WI38 (cell line): ENCODE measurements around the gene PIAS1.
A peak's percentile ranks its signal among the peaks of the same experiment; 100 is the strongest.
"Not testable (repeated sequence)": the region's sequence is repeated elsewhere in the genome, so short reads cannot be mapped to it uniquely, and the experiment has no call there.

Source experiments
- H3K4me3 ChIP-seq: 2 replicates; pipeline ENCODE4 v1.5.1; 2011; ENCODE audit warnings: low read depth, mild to moderate bottlenecking, control low read depth, low read length
- TF ChIP-seq, protein P1 (sequence below): IDR thresholded peaks from 2 replicates; pipeline ENCODE4 v1.5.1; 2012; ENCODE audit warnings: low read depth, mild to moderate bottlenecking, control low read depth, low read length

PIAS1 gene

DNA sequence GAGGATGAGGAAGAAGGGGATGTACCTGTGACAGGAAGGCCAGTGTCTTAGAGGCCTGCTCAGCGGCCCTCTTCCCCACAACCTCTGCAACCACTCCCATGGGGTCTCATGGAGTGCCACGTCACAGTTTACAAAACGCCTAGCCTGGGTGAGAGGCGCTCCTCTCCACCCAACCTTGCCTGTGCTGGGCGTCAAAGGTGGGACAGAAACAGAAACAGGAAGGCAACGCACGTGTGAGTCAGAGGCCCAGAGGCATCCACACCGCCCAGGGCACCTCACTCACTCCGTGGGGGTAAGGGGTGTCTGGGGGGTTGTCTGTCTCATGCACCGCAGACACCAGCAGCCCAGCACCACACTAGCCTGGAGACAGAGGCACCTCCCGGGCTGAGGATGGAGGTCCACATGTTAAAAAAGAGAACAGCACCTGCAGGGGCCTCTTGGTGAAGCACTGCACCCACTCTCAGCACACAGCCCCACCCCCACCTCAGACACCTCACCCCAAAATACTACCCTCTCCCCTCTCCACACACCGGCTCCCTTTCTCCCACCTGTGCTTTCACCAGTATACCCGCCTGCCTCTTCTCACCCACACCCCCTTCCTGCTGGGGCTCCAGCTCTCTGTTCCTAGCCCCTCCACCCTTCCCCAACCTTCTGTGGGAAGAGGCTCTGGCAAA lies 155.8 kb downstream of the PIAS1 start:
- H3K4me3 ChIP-seq = no peak overlapping the region
- TF ChIP-seq, protein P1, sequence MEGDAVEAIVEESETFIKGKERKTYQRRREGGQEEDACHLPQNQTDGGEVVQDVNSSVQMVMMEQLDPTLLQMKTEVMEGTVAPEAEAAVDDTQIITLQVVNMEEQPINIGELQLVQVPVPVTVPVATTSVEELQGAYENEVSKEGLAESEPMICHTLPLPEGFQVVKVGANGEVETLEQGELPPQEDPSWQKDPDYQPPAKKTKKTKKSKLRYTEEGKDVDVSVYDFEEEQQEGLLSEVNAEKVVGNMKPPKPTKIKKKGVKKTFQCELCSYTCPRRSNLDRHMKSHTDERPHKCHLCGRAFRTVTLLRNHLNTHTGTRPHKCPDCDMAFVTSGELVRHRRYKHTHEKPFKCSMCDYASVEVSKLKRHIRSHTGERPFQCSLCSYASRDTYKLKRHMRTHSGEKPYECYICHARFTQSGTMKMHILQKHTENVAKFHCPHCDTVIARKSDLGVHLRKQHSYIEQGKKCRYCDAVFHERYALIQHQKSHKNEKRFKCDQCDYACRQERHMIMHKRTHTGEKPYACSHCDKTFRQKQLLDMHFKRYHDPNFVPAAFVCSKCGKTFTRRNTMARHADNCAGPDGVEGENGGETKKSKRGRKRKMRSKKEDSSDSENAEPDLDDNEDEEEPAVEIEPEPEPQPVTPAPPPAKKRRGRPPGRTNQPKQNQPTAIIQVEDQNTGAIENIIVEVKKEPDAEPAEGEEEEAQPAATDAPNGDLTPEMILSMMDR = no peak

DNA sequence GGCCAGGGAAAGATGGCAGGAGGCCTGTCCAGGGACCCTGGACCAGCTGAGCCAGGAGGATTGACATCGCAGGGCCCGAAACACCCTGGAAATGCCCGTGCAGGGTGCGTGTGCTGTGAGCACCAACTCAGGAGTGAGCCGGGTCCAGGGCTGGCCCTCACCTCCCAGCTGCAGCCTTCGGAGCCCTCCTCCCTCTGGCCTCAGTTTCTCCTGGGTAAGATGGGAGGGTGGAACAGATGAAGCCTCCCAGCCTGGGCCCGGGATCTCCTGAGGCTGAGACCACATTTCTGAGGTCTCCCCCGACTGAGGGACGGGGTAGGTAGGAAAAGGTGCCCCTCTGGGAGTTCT lies 156.3 kb downstream of the PIAS1 start:
- H3K4me3 ChIP-seq = no peak overlapping the region
- TF ChIP-seq, protein P1 = no peak

DNA sequence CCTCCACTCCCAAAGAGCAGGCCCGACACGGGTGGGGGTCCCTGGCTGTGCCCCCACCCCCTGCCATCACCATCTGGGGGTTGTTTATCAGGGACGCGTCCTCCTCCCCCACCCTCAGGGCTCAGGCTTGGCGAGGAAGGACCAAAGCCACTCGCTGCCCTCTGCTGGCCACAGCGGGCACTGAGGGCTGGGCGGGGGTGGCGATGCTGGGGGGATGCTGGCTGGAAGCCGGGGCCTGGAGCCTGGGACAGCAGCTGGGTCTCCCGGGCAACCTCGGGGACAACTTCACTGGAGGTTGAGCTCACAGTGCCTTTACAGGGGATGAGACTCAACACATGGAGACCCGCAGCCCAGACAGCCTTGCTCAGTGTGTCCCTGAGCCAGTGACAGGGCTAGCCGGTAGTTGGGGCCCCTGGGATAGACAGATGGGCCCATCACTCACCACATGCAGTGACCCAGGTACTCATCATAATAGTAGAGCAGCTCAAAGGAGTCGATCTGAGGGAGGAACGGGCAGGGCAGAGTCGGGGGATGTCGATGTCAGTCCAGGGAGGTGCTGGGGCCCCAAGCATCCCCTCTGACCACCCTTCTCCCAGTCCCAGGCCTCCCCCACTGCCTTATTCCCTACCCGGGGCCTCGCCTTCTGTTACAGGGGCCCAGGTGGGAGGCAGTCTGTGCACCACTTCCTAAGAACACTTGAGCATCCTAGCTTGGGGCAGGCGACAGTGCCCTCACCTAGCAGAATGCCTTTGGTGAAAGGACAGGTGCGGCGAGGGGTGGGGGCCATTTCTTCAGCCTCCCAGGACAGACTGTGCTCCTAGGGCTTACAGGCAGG lies 156.9 kb downstream of the PIAS1 start:
- H3K4me3 ChIP-seq = no peak overlapping the region
- TF ChIP-seq, protein P1 = peak; percentile 92

DNA sequence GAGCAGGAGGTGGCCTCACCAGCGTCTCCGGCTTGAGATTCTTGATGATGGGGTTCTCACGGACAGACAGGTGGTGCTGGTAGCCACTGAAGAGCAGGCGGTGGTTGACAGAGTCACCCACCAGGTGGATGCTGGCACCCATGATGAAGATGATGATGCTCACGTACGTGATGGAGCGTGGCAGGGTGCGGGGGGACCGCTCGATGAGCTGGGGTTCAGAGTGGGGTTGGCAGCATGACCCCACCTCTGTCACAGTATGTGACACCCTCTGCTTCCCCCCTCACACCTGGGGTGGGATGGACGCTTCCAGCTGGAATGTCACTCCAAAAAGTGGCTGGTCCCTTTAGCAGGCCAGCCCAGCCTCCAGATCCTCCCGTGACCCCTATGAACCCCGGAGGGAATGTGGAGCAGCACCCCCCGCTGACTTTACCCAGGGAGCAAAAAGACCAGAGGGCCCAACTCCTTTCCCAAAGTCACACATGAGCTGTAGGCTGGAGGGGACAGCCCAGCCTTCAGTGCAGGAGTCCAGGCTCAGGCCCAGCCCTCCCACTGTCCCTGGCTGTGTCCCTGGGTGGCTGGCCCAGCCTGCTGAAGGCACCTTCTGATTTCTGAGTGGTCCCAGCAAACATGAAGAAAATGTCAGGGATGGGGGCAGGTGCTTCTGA lies 157.7 kb downstream of the PIAS1 start:
- TF ChIP-seq, protein P1 = no peak

DNA sequence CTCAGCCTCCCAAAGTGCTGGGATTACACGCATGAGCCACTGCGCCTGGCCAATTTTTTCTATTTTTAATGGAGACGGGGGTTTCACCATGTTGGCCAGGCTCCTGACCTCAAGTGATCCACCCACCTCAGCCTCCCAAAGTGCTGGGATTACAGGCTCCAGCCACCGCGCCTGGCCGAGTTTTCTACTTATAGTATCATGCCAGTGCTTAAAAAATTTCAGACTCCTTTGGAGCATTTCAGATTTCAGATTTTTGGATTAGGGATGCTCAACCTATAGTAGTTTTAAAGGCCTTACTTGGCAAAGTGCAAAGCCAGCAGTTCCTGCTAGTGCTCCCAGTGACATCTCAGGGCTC lies 159.4 kb downstream of the PIAS1 start:
- not testable (repeated sequence) for H3K4me3 ChIP-seq

More for the DNA sequence above, 157.7 kb downstream of the PIAS1 start:
- H3K4me3 ChIP-seq = no peak overlapping the region

DNA sequence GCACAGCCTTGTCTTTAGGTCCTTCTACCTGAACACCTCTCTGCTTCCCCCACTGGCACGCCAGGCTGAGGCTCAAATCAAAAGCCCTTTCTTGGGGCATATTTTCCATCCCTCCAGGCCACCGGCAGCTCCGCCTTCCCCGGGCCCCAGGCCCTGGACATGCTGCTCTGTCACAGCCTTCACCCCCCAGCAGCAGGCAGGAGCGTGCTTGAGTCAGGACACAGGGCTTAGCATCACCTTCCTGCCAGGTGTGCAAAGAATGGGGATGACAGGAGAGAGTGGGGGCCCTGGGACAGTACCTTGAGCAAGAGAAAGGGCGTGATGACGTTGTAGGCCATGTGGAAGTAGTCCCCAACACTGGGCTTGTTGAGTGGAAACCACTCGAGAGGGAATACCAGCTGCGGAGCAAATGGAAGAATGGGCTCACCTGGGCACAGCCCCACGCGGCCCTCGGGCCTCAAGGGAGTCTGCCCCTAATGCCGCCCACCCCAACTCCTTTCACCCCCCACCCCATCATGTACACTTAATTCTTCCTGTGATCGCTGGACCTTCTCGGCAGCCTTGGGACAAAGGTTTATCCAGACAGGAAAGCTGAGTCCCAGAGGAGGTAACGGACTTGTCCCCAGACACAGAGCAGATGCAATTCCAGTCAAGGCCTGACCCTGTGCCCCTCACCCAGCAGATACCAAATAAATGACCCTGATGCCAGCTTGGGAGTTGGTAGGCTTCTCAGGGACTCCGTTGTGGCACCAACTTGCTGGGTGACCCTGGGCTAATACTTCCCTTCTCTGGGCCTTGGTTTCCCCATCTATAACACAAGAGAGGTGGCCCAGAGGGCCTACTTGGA lies 160.1 kb downstream of the PIAS1 start:
- TF ChIP-seq, protein P1 = no peak
- H3K4me3 ChIP-seq = no peak overlapping the region

DNA sequence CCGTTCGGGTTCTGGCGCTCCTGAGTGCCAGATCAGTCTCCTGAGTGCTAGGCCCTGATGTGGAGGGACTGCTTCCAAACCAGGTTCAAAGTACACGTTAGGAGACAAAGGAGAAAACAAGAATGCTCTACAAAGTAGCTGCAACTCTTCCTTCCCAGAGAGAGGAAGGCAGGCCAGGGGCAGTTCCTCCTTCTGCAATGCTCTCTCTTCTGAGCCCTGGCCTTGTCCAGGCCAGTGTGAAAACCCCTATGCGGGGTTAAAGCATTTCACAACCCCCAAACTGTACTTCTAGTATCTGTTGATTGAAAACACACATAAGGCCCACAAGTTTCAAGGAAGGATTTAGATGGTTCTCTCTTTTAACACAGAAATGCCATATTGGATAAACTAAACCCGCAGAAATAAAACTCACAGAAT lies 160.7 kb downstream of the PIAS1 start:
- TF ChIP-seq, protein P1 = no peak
- no peak overlapping the region for H3K4me3 ChIP-seq
